ENCODE results near the gene USP11. TPM values are rescaled to one million over a fixed set of nuclear protein-coding genes. Genes with fewer than 3 reads are reported as not detected.

The USP11 gene
- total RNA-seq, 1 experiment from 2014 or later = 153 TPM

DNA sequence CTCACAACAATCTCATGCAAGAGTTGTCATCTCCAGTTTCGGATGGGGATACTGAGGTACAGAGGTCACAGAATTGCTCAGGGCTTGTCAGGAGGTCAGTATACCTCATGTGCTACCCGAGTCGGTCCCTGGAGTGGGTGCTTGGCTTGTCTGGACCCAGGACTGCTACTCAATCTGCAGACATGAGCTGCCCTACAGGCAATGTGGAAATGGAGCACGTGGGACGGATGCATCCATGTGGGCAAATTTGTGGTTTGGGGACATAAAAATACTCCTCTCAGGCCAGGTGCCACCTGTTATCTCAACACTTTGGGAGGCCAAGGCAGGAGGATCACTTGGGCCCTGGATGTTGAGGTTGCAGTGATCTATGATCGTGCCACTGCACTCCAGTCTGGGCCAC is 15.8 kb downstream of the USP11 start:
- H2BK15ac ChIP-seq (ENCODE audit: low read depth, low read length) = no peak overlapping the region
- DNase-seq = no peak
- H3K27ac ChIP-seq (ENCODE audit: insufficient read length, low read depth, low read length) = no peak overlapping the region
- no peaks in the 10 kb centered on the region for H3K4me1 ChIP-seq (ENCODE audit: insufficient read depth, low read length)
- H4K91ac ChIP-seq (ENCODE audit: insufficient read length, low read depth, low read length) = no peak overlapping the region
- H3K23ac ChIP-seq (ENCODE audit: insufficient read length, low read depth, low read length) = no peak overlapping the region
- WGBS (ENCODE audit: extremely low coverage, insufficient read length, low lambda C conversion rate) = no CpG with 5 or more reads among the region's 6 CpGs
- no peak overlapping the region for H3K18ac ChIP-seq (ENCODE audit: insufficient read length, low read depth, low read length)
- H2BK12ac ChIP-seq (ENCODE audit: insufficient read length, low read depth, low read length) = no peak overlapping the region
- H3K4me3 Mint-ChIP-seq = no peak overlapping the region
- H4K8ac ChIP-seq (replicated peaks; ENCODE audit: insufficient read length, low read depth, low read length) = no peak overlapping the region
- H2BK20ac ChIP-seq (ENCODE audit: low read depth, low read length, poor library complexity, severe bottlenecking) = no peak overlapping the region
- H2BK5ac ChIP-seq (ENCODE audit: insufficient read length, low read length) = no peak overlapping the region
- peaks cover 5 to 7% of the 10 kb centered on the region in 2 experiments; a peak in 4 of 5 replicates for H3K9me3 Mint-ChIP-seq
- no peaks in the 10 kb centered on the region for H3K23me2 ChIP-seq (ENCODE audit: insufficient read length, low read depth, low read length, poor library complexity, severe bottlenecking)
- H3K4me2 ChIP-seq (ENCODE audit: insufficient read depth, insufficient read length, low read length) = no peak overlapping the region
- H2BK120ac ChIP-seq (ENCODE audit: low read depth, low read length, poor library complexity, severe bottlenecking) = no peak overlapping the region
- H3K9ac ChIP-seq (ENCODE audit: extremely low read depth, insufficient read length, low read length) = no peak overlapping the region
- H3K27me3 ChIP-seq (ENCODE audit: insufficient read depth, low read length) = no peaks in the 10 kb centered on the region
- no peaks in the 10 kb centered on the region; the same call in none of the 2 replicates for H3K27me3 Mint-ChIP-seq (ENCODE audit: low read depth)
- TF ChIP-seq, protein P1, sequence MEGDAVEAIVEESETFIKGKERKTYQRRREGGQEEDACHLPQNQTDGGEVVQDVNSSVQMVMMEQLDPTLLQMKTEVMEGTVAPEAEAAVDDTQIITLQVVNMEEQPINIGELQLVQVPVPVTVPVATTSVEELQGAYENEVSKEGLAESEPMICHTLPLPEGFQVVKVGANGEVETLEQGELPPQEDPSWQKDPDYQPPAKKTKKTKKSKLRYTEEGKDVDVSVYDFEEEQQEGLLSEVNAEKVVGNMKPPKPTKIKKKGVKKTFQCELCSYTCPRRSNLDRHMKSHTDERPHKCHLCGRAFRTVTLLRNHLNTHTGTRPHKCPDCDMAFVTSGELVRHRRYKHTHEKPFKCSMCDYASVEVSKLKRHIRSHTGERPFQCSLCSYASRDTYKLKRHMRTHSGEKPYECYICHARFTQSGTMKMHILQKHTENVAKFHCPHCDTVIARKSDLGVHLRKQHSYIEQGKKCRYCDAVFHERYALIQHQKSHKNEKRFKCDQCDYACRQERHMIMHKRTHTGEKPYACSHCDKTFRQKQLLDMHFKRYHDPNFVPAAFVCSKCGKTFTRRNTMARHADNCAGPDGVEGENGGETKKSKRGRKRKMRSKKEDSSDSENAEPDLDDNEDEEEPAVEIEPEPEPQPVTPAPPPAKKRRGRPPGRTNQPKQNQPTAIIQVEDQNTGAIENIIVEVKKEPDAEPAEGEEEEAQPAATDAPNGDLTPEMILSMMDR (conservative IDR thresholded peaks at IDR 0.05) = no peak
- H3K79me2 ChIP-seq (ENCODE audit: insufficient read depth, low read length) = no peaks in the 10 kb centered on the region
- H3K79me1 ChIP-seq (ENCODE audit: insufficient read depth, low read depth, low read length, poor library complexity, severe bottlenecking) = no peaks in the 10 kb centered on the region
- H3K9me3 ChIP-seq (ENCODE audit: control insufficient read depth, low read depth, low read length) = no peaks in the 10 kb centered on the region
- no peak overlapping the region for H3T11ph ChIP-seq (ENCODE audit: low read length)
- H4K5ac ChIP-seq (ENCODE audit: insufficient read length, low read depth, low read length) = no peak overlapping the region
- H3K4ac ChIP-seq (ENCODE audit: low read depth, low read length) = no peak overlapping the region
- no peak overlapping the region for H3K56ac ChIP-seq (ENCODE audit: insufficient read length, low read depth, low read length)
- no peak overlapping the region for H2AK5ac ChIP-seq (ENCODE audit: insufficient read length, low read length)
- peaks cover 25 to 59% (median 52%) of the 10 kb centered on the region in 3 experiments; a peak in 6 of 7 replicates for H3K36me3 Mint-ChIP-seq (ENCODE audit: insufficient read depth in 1 of 3, low read depth in 3 of 3)
- H3K4me1 Mint-ChIP-seq = no peaks in the 10 kb centered on the region
- 0 out of 7 replicates have a peak overlapping the region, but pooled peaks of 1 of the 3 experiments have one; percentile 75 for H3K27ac Mint-ChIP-seq
- H4K20me1 ChIP-seq (ENCODE audit: control insufficient read depth, insufficient read depth, insufficient read length) = no peaks in the 10 kb centered on the region
- H3K14ac ChIP-seq (ENCODE audit: insufficient read depth, low read length) = no peak overlapping the region
- H2AFZ ChIP-seq (ENCODE audit: low read length) = no peak overlapping the region
